Neural progenitor cell (in vitro differentiated cells): Measurements from ENCODE around the gene NRCAM.

Experiments used
- EZH2 ChIP-seq: fragments of 200-600 bp; sonication (generic); IDR thresholded peaks from 2 replicates; pipeline ENCODE4 v1.6.1; 2017; ENCODE audit warnings: antibody characterized with exemption, mild to moderate bottlenecking, moderate library complexity
- EZH2phosphoT487 ChIP-seq: fragments of 200-600 bp; sonication (generic); IDR thresholded peaks from 2 replicates; pipeline ENCODE4 v1.6.1; 2017; ENCODE audit warnings: antibody characterized with exemption
- TF ChIP-seq, protein P1 (sequence below): fragments of 200-600 bp; sonication (generic); IDR thresholded peaks from 2 replicates; pipeline ENCODE4 v1.5.1; 2017; ENCODE audit warnings: antibody characterized with exemption, mild to moderate bottlenecking

DNA sequence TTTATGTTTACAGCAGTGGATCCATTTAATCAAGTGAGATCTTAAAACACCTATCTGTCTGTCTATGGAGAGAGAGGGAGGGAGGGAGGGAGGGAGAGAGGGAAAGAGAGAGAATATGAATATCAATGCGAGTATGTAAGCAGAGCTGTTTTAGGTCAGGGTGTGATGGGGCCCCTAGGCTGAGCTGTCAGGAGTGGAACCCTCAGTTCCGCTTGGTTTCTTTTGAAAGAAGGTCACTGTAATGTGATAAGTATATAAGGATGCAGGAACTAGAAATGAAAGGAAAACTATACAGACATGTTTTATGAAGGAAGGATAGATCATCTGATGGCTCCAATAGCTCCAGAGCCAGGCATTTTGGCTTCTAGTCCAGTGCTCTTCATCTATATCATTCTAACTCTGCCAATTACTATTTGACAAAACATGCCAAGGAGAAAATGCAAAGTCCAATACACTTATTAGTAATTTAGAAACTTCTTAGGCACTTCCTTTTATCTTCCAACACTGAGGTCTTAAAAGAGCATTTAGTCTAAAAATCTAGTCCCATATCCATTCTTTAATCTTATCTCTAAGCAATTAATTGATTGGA, 70.3 kb downstream of the NRCAM start:
- TF ChIP-seq EZH2 (no peak), EZH2phosphoT487 (no peak)
- TF ChIP-seq, protein P1, sequence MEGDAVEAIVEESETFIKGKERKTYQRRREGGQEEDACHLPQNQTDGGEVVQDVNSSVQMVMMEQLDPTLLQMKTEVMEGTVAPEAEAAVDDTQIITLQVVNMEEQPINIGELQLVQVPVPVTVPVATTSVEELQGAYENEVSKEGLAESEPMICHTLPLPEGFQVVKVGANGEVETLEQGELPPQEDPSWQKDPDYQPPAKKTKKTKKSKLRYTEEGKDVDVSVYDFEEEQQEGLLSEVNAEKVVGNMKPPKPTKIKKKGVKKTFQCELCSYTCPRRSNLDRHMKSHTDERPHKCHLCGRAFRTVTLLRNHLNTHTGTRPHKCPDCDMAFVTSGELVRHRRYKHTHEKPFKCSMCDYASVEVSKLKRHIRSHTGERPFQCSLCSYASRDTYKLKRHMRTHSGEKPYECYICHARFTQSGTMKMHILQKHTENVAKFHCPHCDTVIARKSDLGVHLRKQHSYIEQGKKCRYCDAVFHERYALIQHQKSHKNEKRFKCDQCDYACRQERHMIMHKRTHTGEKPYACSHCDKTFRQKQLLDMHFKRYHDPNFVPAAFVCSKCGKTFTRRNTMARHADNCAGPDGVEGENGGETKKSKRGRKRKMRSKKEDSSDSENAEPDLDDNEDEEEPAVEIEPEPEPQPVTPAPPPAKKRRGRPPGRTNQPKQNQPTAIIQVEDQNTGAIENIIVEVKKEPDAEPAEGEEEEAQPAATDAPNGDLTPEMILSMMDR = no peak
